GM12878 (cell line): ENCODE results near the gene AGTPBP1. TPM values are rescaled to one million over a fixed set of nuclear protein-coding genes. Genes with fewer than 3 reads are reported as not detected.

Experiments used
- ATAC-seq: fragments of 200-7000 bp; cut with Tn5 transposase; 3 replicates; pipeline ENCODE4 v1.9.1; 2020; ENCODE audit warnings: mild to moderate bottlenecking, moderate library complexity
- BruUV-seq: library from RNA; stranded (reverse); fragments of 400-500 nt; replicated peaks from 2 replicates; lab custom pipeline; 2021; lab: Mats Ljungman, UMichigan
- CTCF ChIA-PET: fragments of 300-600 bp; sonication (Branson Sonifier 250); formaldehyde crosslinking; extraction: SDS; loops from one replicate; lab custom pipeline; 2021; ENCODE audit warnings: inconsistent platforms; lab: Yijun Ruan, JAX
- POLR2A ChIA-PET: fragments of 350-600 bp; formaldehyde crosslinking; extraction: SDS; loops from one replicate; lab custom pipeline; 2021; ENCODE audit warnings: inconsistent platforms; lab: Charles Lee
- RAD21 ChIA-PET: fragments of 300-600 bp; sonication (Branson Sonifier 250); formaldehyde crosslinking; loops from one replicate; lab custom pipeline; 2023; ENCODE audit warnings: antibody characterized with exemption; ENCODE audit not compliant: unreplicated experiment; lab: Charles Lee
- SMC1A ChIA-PET: fragments of 300-600 bp; sonication (Branson Sonifier 250); formaldehyde crosslinking; loops from one replicate; lab custom pipeline; 2023; ENCODE audit not compliant: unreplicated experiment, uncharacterized antibody; lab: Charles Lee
- DNase-seq: peaks from one replicate; pipeline ENCODE4 v3.0.0-alpha.2; 2011; ENCODE audit warnings: low read depth, low spot score
- FAIRE-seq: peaks from 3 replicates; lab custom pipeline; 2011; peaks lifted over from hg19 to GRCh38; lab: Jason Lieb, UNC
- H2AFZ ChIP-seq: 2 replicates; pipeline ENCODE4 v1.6.0; 2011; ENCODE audit warnings: low read depth, low read length, control low read depth; ENCODE audit not compliant: control insufficient read depth
- H3K27ac ChIP-seq: 2 replicates; pipeline ENCODE4 v1.5.1; 2011; ENCODE audit warnings: control low read depth; ENCODE audit not compliant: control insufficient read depth, insufficient read depth
- H3K27me3 ChIP-seq, 2 experiments: replicated peaks in 1 of 2; 2 replicates each; pipeline versions ENCODE4 v1.6.0 to v1.6.1; 2011; ENCODE audit warnings: low read length in 1 of 2; ENCODE audit not compliant: control insufficient read depth in 2 of 2, insufficient read depth in 2 of 2
- H3K36me3 ChIP-seq, 2 experiments: 2 replicates each; pipeline ENCODE4 v1.5.1; 2011; ENCODE audit warnings: low read length in 1 of 2; ENCODE audit not compliant: control insufficient read depth in 2 of 2, insufficient read depth in 2 of 2
- H3K4me1 ChIP-seq: 2 replicates; pipeline ENCODE4 v1.6.1; 2011; ENCODE audit warnings: mild to moderate bottlenecking, low read length, moderate library complexity, mixed read lengths; ENCODE audit not compliant: control insufficient read depth, insufficient read depth
- H3K4me2 ChIP-seq: 2 replicates; pipeline ENCODE4 v1.6.0; 2011; ENCODE audit warnings: control low read depth; ENCODE audit not compliant: control insufficient read depth, insufficient read depth
- H3K4me3 ChIP-seq: fragments of 200-600 bp; sonication (generic); 2 replicates; pipeline ENCODE4 v1.5.1; 2016
- H3K79me2 ChIP-seq: 2 replicates; pipeline ENCODE4 v1.6.0; 2011; ENCODE audit warnings: low read length; ENCODE audit not compliant: control insufficient read depth, insufficient read depth
- H3K9ac ChIP-seq: 2 replicates; pipeline ENCODE4 v1.8.0; 2011; ENCODE audit warnings: low read length, control low read depth, mixed read lengths; ENCODE audit not compliant: control insufficient read depth, insufficient read depth
- H3K9me3 ChIP-seq: replicated peaks from 3 replicates; pipeline ENCODE4 v1.5.1; 2011; ENCODE audit warnings: mild to moderate bottlenecking, low read length; ENCODE audit not compliant: control insufficient read depth, insufficient read depth
- H4K20me1 ChIP-seq: 2 replicates; pipeline ENCODE4 v1.6.0; 2011; ENCODE audit not compliant: control insufficient read depth, insufficient read depth
- ATF7 ChIP-seq: fragments of 450-650 bp; IDR thresholded peaks from 2 replicates; pipeline ENCODE4 v1.6.1; 2016; ENCODE audit warnings: low read depth, mild to moderate bottlenecking
- DPF2 ChIP-seq: fragments of 450-650 bp; IDR thresholded peaks from 2 replicates; pipeline ENCODE4 v1.6.1; 2017; ENCODE audit warnings: mild to moderate bottlenecking
- EP300 ChIP-seq, 2 experiments: fragments of 150-350 bp in 1 of 2; IDR thresholded peaks; 2 replicates each; pipeline ENCODE4 v1.6.1; 2011 to 2012; ENCODE audit warnings: low read depth in 2 of 2, low read length in 2 of 2, borderline replicate concordance in 1 of 2, improper control_type of control experiment in 1 of 2, inconsistent platforms in 1 of 2; ENCODE audit not compliant: control insufficient read depth in 1 of 2
- IKZF2 ChIP-seq, 2 experiments: fragments of 450-650 bp; IDR thresholded peaks; 2 replicates each; pipeline ENCODE4 v1.6.1; 2017; ENCODE audit warnings: mild to moderate bottlenecking in 2 of 2, moderate library complexity in 2 of 2
- JUNB ChIP-seq: IDR thresholded peaks from 2 replicates; pipeline ENCODE4 v1.6.1; 2016; ENCODE audit warnings: antibody characterized with exemption, mild to moderate bottlenecking
- MEF2B ChIP-seq: fragments of 450-650 bp; IDR thresholded peaks from 2 replicates; pipeline ENCODE4 v1.6.1; 2018; ENCODE audit warnings: mild to moderate bottlenecking, moderate library complexity; ENCODE audit not compliant: partially characterized antibody, poor library complexity, severe bottlenecking
- MTA2 ChIP-seq: fragments of 450-650 bp; IDR thresholded peaks from 2 replicates; pipeline ENCODE4 v1.6.1; 2016; ENCODE audit warnings: low read depth, mild to moderate bottlenecking, moderate library complexity
- NBN ChIP-seq: fragments of 450-650 bp; IDR thresholded peaks from 2 replicates; pipeline ENCODE4 v1.6.1; 2016
- NFXL1 ChIP-seq: fragments of 450-650 bp; IDR thresholded peaks from 2 replicates; pipeline ENCODE4 v1.6.1; 2017; ENCODE audit warnings: antibody characterized with exemption, mild to moderate bottlenecking, borderline replicate concordance
- SKIL ChIP-seq: fragments of 450-650 bp; IDR thresholded peaks from 2 replicates; pipeline ENCODE4 v1.6.1; 2017; ENCODE audit warnings: mild to moderate bottlenecking, low read depth, inconsistent platforms; ENCODE audit not compliant: poor library complexity, severe bottlenecking
- SPI1 ChIP-seq: IDR thresholded peaks from 2 replicates; pipeline ENCODE4 v1.6.1; 2011; ENCODE audit warnings: low read depth, mild to moderate bottlenecking, low read length, moderate library complexity, borderline replicate concordance; ENCODE audit not compliant: insufficient read depth
- TCF12 ChIP-seq: IDR thresholded peaks from 2 replicates; pipeline ENCODE4 v1.6.1; 2011; ENCODE audit warnings: low read depth, mild to moderate bottlenecking, low read length
- ZNF24 ChIP-seq: fragments of 450-650 bp; IDR thresholded peaks from 2 replicates; pipeline ENCODE4 v1.6.1; 2017; ENCODE audit warnings: antibody characterized with exemption, mild to moderate bottlenecking
- ZZZ3 ChIP-seq: IDR thresholded peaks from 2 replicates; pipeline ENCODE4 v1.6.1; 2011; ENCODE audit warnings: low read depth; ENCODE audit not compliant: control insufficient read depth, insufficient read length
- WGBS: methylation state at CpG from one replicate; pipeline ENCODE4 v1.1.6; 2016; ENCODE audit warnings: low lambda C conversion rate; ENCODE audit not compliant: insufficient replicate concordance, insufficient coverage; ENCODE audit errors: missing lambda C conversion rate; 5-methylcytosine and 5-hydroxymethylcytosine counted together
- in situ Hi-C: fragments of 300-500 bp; cut with MboI; formaldehyde crosslinking; loops from 9 replicates; pipeline ENCODE4 v1.14.3; 2018; ENCODE audit warnings: mixed read lengths
- intact Hi-C: fragments of 100-400 bp; cut with micrococcal nuclease; formaldehyde crosslinking; loops from one replicate; pipeline ENCODE4 v1.14.2; 2022; ENCODE audit not compliant: unreplicated experiment
- polyA plus RNA-seq, 11 experiments: library from polyadenylated mRNA; depleted of rRNA in 4 of 11; unstranded in 6 of 11; stranded (reverse) in 5 of 11; fragments of >200 nt; fragmentation: Nextera tagmentation in 4 of 11; fragmentation: Illumina TruSeq in 1 of 11; extraction: Ambion mirVana in 4 of 11; extraction: Trizol in 1 of 11; gene quantifications; 1 replicate in 1 of 11; 2 replicates in 10 of 11; pipeline versions ENCODE4 v1.2.1 to v1.2.3, GENCODE V29; 2011 to 2016; ENCODE audit warnings: inconsistent platforms in 2 of 11, missing spikeins in 2 of 11, low read depth in 1 of 11
- total RNA-seq, 4 experiments: library from RNA; depleted of rRNA in 3 of 4; stranded (reverse); fragments of >200 nt in 3 of 4; fragmentation: Illumina TruSeq in 1 of 4; extraction: Trizol in 1 of 4; gene quantifications; 2 replicates each; pipeline versions ENCODE4 v1.2.1 to v1.2.3, GENCODE V29; 2013 to 2021
- TF ChIP-seq, protein P1 (sequence below): fragments of 450-650 bp; IDR thresholded peaks from 2 replicates; pipeline ENCODE4 v1.6.1; 2017; ENCODE audit warnings: low read depth, mild to moderate bottlenecking, moderate library complexity
- TF ChIP-seq, protein P2 (sequence below): fragments of 450-650 bp; IDR thresholded peaks from 2 replicates; pipeline ENCODE4 v1.6.1; 2017; ENCODE audit warnings: mild to moderate bottlenecking, moderate library complexity

Gene AGTPBP1
- total and polyA plus RNA-seq, 10 of the 15 experiments (the other 5 are each of a cell fraction or from before 2014, with no cell fraction given) = 6.1 to 35.2 (median 20.0) TPM

GRCh38 chr9:85647571-85647970, 94.2 kb downstream of the AGTPBP1 start:
- intact Hi-C loops = no loop called here
- ATAC-seq (peak; percentile 95), DNase-seq (peak; percentile 7), FAIRE-seq (peak; percentile 47)
- no TSS peak for BruUV-seq
- H3K4me1 ChIP-seq = peaks cover 9% of the 10 kb centered on the region
- 100% methylated on average over 1 of the region's 1 CpG for WGBS
- SMC1A ChIA-PET = no interaction called here
- no peak overlapping the region for H3K4me3 ChIP-seq
- H4K20me1 ChIP-seq = no peaks in the 10 kb centered on the region
- no peak overlapping the region for H3K9ac ChIP-seq
- CTCF ChIA-PET = interaction anchor here (1.3 to 1.4 kb wide), 2 partner anchors 11 to 68 kb away, joined by 5 to 6 read pairs; no protein-coding TSS in a partner anchor
- no peaks in the 10 kb centered on the region for H3K27me3 ChIP-seq
- POLR2A ChIA-PET = no interaction called here
- peak overlapping the region; percentile 7; the same call in 1 of the 2 replicates for H3K4me2 ChIP-seq
- H3K79me2 ChIP-seq = no peaks in the 10 kb centered on the region
- in situ Hi-C loops = no loop called here
- H3K36me3 ChIP-seq = peaks cover 0 to 3% of the 10 kb centered on the region in 2 experiments; a peak in 1 of 4 replicates
- H3K9me3 ChIP-seq = no peaks in the 10 kb centered on the region; the same call in 2 of the 3 replicates
- H3K27ac ChIP-seq = 0 out of 2 replicates have a peak overlapping the region, but pooled peaks have one; percentile 39
- RAD21 ChIA-PET = no interaction called here
- TF ChIP-seq NFXL1 (no peak), DPF2 (no peak), NBN (peak; percentile 35; the same call in 1 of the 2 replicates), MEF2B (peak; percentile 10), IKZF2 (IDR thresholded peaks at IDR 0.05) (peak; percentile 39 to 45; a peak in 2 of 4 replicates), JUNB (peak; percentile 39; the same call in 1 of the 2 replicates), SKIL (no peak), ZNF24 (no peak), EP300 (IDR thresholded peaks at IDR 0.05; ENCODE audit: borderline replicate concordance in 1 of 2, control insufficient read depth in 1 of 2, low read depth in 2 of 2, low read length in 2 of 2) (peak in 1 of 2 experiments; percentile 51; a peak in 1 of 4 replicates), ATF7 (peak; percentile 57; the same call in 1 of the 2 replicates), ZZZ3 (no peak), MTA2 (peak; percentile 72), SPI1 (peak; percentile 85), TCF12 (no peak)
- TF ChIP-seq, protein P1, sequence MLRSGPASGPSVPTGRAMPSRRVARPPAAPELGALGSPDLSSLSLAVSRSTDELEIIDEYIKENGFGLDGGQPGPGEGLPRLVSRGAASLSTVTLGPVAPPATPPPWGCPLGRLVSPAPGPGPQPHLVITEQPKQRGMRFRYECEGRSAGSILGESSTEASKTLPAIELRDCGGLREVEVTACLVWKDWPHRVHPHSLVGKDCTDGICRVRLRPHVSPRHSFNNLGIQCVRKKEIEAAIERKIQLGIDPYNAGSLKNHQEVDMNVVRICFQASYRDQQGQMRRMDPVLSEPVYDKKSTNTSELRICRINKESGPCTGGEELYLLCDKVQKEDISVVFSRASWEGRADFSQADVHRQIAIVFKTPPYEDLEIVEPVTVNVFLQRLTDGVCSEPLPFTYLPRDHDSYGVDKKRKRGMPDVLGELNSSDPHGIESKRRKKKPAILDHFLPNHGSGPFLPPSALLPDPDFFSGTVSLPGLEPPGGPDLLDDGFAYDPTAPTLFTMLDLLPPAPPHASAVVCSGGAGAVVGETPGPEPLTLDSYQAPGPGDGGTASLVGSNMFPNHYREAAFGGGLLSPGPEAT = 0 out of 2 replicates have a peak, but pooled peaks have one; percentile 36
- TF ChIP-seq, protein P2, sequence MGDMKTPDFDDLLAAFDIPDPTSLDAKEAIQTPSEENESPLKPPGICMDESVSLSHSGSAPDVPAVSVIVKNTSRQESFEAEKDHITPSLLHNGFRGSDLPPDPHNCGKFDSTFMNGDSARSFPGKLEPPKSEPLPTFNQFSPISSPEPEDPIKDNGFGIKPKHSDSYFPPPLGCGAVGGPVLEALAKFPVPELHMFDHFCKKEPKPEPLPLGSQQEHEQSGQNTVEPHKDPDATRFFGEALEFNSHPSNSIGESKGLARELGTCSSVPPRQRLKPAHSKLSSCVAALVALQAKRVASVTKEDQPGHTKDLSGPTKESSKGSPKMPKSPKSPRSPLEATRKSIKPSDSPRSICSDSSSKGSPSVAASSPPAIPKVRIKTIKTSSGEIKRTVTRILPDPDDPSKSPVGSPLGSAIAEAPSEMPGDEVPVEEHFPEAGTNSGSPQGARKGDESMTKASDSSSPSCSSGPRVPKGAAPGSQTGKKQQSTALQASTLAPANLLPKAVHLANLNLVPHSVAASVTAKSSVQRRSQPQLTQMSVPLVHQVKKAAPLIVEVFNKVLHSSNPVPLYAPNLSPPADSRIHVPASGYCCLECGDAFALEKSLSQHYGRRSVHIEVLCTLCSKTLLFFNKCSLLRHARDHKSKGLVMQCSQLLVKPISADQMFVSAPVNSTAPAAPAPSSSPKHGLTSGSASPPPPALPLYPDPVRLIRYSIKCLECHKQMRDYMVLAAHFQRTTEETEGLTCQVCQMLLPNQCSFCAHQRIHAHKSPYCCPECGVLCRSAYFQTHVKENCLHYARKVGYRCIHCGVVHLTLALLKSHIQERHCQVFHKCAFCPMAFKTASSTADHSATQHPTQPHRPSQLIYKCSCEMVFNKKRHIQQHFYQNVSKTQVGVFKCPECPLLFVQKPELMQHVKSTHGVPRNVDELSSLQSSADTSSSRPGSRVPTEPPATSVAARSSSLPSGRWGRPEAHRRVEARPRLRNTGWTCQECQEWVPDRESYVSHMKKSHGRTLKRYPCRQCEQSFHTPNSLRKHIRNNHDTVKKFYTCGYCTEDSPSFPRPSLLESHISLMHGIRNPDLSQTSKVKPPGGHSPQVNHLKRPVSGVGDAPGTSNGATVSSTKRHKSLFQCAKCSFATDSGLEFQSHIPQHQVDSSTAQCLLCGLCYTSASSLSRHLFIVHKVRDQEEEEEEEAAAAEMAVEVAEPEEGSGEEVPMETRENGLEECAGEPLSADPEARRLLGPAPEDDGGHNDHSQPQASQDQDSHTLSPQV = no peak
- no peak overlapping the region for H2AFZ ChIP-seq
